ENCODE results near the gene ZNF394.

Gene ZNF394

GRCh38 chr7:99446096-99446495 lies 54.0 kb downstream of the ZNF394 start:
- no peak for DNase-seq (ENCODE audit: low read depth in 1 of 2, low spot score in 1 of 2)
- no peaks in the 10 kb centered on the region for H3K27me3 ChIP-seq (ENCODE audit: insufficient read depth, poor library complexity, severe bottlenecking)
- no peak overlapping the region for H3K27ac ChIP-seq (replicated peaks)
- H3K4me3 ChIP-seq (replicated peaks; ENCODE audit: insufficient read depth, low read length): no peak overlapping the region
- TF ChIP-seq SPI1 (IDR thresholded peaks at IDR 0.05; ENCODE audit: borderline replicate concordance, low read depth): no peak
- TF ChIP-seq, protein P1, sequence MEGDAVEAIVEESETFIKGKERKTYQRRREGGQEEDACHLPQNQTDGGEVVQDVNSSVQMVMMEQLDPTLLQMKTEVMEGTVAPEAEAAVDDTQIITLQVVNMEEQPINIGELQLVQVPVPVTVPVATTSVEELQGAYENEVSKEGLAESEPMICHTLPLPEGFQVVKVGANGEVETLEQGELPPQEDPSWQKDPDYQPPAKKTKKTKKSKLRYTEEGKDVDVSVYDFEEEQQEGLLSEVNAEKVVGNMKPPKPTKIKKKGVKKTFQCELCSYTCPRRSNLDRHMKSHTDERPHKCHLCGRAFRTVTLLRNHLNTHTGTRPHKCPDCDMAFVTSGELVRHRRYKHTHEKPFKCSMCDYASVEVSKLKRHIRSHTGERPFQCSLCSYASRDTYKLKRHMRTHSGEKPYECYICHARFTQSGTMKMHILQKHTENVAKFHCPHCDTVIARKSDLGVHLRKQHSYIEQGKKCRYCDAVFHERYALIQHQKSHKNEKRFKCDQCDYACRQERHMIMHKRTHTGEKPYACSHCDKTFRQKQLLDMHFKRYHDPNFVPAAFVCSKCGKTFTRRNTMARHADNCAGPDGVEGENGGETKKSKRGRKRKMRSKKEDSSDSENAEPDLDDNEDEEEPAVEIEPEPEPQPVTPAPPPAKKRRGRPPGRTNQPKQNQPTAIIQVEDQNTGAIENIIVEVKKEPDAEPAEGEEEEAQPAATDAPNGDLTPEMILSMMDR (IDR thresholded peaks at IDR 0.05; ENCODE audit: insufficient read depth, low read length): no peak

All from HL-60 (cell line).